Stimulated activated naive CD4-positive, alpha-beta T cell (primary cell): ENCODE measurements around the gene PSMG3.

ENCODE experiments used
- DNase-seq, 6 experiments: peaks; one replicate each; lab custom pipeline; 2025; lab: John Stamatoyannopoulos, UW

PSMG3 gene

DNA sequence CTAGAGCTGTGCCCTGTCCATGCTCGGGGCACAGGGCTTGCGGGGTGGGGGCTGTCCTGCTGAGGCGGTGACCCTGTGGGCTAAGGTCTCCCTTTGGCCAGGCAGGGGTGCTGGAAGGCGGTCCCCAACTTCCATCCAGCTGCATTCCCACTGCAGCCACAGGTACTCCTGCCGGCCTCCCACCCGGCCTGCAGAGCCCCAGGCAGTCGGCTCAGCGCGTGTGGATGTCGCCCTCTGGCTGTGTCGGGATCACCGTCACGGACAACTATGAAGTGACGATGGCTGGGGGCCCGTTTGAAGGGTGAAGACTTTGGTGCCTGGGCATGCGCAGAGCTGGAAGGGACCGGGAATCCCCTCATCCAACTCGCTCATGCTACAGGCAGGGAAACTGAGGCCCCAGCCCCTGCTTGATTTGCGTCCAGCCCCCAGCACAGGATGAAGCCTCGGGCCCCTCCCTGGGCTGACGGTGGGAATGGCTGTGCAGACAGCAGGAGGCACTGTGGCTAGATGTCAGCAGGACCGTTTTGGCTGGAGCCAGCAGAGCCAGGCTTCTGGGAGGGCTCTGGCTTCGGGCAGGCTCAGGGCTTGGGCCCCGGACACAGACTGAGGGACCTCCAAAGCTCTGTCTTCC lies 11.5 kb downstream of the PSMG3 start:
- DNase-seq: no peak

DNA sequence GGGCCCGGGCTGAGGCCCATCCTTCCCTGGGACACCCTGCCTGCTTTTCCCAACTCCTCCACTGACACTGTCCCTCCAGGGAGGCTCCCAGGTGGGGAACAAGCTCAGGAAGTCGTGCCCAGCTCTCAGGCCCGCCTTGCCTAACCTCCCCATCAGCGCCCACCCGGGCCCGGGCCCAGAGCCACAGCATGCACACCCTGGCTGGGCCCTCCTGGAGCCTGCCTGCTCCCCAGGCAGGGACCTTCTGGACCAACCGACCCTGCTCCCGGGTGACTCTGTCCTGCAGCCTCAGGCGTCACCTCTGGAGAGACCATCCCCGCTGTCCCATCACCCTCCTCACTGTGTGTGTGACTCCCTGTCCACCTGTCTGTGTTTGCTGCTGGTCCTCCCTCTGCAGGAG lies 12.1 kb downstream of the PSMG3 start:
- no peak for DNase-seq

DNA sequence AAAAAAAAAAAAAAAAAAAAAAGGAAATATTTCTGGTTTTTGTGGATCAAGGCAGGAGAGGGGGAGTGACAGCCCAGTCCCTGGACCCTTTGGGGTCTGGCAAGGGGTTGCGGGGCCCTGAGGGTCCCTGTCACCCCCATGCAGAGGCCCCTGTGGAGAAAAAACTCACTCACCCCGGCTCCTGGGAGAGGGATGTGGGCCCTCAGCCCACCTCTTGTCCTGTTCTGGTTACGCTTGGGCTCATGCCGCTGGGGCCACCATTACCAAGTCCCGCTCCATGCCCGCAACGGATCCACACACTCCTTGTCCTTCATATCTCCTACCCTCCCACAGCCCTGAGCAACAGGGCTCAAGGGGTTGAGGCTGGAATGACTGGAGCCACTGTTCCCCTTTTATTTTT lies 12.8 kb downstream of the PSMG3 start:
- DNase-seq: no peak

DNA sequence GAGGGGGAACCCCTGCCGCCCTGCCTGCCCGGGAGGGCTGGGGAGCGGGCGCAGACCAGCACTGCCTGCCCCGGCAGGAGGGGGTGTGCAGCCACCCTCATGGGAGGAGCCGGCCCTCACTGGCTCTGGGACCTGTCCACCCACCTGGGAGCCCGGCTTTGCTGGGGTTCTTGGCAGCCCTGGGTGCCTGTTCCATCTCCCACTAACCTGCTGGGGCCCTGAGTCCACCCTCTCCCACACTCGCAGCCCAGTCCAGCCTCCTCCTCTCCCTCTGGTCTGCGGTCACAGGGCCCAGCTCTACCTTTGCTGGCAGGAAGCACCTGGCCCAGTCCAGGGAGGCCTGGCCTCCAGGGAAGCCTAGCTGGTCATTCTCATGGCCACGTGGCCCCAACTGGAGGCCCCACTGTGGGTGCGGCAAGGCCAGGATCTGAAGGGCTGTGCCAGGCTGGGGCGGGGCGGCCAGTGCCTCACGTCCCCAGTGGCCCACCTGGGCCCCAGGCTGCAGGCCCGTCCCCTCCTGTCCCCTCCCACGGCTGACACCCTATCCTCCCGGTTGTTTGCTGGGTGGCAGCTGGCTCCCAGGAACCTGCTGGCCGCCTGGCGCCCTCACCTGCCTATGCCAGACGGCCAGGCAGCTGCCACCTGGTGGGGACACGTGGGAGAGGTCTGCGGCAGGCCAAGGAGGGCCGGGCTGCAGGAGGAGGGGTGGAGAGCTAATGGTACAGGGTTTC lies 13.9 kb downstream of the PSMG3 start, which contains the start of gene TMEM184A:
TSS of gene TMEM184A (minus strand) at position 393 of the 731 bp plus-strand sequence. CDS start 721 bp downstream, outside the sequence.
- DNase-seq: peak; percentile 19 to 55 (median 43)

DNA sequence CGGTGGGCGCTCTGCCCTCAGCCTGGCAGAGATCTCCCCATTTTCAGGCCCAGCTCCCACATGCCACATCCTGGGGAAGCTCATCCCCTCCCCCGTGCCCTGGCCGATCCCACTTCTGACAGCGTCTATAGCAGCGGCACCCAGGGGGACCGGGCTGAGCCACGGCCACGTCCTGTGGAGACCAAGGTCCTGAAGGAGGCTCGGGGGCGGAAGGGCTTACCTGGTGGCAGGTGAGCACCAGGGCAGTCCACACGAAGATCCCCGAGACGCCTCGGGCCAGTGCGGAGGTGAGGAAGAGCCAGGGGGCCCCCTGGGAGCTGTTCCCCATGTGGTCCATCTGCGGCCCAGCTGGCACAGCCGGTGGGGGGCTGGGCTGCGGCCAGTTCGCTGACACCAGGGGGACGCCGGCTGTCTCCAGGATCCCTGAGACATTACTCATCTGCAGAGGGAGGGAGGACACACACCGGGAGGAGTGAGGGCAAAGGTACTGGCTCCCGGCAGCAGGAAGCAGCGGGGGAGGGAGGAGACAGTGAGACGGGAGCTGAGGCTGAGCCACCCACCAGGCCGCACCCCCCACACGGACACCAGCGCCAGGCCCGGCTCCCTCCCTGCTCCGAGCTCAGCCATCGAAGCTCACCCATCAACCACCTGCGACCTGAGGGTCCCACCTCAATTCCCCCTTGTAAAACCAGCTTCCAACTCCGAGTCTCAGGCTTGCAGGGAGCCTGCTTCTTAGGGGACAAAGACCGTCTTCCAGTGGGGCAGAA lies 14.6 kb downstream of the PSMG3 start:
- DNase-seq: no peak

DNA sequence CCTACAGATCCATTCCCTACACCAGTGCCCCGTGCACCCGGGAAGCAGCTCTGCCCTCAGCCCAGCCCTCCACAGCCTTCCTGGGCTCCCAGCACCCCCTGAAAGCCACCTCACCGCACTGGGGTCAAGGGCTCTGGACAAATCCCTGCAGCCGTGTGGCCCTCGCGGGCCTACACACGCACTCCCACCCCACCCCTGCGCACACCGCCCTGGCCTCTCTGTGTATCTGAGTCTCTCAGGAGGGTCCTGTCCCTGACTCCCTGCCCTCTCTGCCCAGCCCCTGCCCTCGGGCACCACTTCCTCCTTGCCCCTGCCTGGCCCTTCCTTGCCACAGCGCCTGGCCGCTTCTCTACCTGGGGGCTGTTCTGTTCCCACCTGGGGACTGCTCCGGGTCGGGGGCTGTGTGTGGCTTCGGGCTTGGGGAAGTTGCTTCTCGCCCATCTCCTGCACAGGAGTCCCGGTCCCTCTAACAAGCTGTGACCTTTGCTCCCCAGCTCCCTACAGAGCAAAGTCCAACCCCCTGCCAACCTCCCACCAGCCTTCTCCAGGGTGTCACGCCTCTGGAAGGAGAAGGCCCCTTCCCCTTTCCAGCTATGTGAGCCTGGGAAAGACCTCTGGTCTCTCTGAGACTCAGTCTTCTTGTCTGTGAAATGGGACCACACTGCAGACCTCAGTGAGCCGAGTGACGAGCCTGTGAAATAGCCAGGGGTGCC lies 15.3 kb downstream of the PSMG3 start:
- no peak for DNase-seq

DNA sequence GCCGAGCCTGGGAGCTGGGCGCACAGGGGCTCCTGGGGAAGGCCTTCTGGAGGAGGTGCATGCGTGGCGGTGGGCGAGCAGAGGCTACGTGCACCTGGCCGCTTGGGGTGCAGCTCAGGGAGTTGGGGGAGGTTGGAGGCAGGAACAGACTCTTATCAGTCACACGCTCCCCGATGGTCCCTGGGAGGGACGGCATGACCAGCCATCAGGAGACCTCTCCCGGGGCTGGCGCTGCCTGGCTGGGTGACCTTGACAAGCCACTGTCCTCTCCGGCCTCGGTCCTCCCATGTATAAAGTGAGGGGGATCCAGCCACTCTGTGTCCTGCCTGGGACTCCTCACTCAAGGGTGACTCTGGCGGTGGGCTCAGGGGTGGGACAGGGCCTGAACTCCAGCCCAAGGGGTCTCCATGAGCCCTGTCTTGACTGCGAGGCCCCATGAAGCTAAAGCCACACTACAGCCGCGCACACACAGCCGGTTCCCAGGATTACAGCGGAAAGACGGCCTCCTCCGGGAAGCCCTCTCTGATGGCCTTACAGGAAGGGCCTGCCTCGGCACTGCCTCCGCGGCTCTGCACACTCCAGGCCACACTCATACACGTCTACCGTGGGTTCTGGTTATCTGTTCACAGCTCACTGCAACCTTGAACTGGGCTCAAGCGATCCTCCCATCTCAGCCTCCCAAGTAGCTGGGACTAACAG lies 16.2 kb downstream of the PSMG3 start:
- no peak for DNase-seq

DNA sequence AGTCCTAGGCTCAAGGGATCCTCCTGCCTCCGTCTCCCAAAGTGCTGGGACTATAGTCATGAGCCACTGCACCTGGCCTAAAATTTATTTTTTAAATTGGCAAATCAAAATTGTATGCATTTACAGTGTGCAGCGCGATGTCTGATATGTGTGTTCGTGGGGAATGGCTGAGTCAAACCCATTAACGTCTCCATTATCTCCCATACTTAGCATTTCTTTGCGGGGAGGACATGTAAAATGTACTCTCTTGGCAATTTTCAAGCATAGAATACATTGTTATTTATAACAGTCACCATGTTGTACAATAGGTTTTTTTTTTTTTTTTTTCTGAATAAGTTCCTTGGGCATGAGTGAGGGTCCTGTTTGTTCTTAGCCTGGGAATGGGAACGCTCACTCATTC lies 17.6 kb downstream of the PSMG3 start:
- no peak for DNase-seq

DNA sequence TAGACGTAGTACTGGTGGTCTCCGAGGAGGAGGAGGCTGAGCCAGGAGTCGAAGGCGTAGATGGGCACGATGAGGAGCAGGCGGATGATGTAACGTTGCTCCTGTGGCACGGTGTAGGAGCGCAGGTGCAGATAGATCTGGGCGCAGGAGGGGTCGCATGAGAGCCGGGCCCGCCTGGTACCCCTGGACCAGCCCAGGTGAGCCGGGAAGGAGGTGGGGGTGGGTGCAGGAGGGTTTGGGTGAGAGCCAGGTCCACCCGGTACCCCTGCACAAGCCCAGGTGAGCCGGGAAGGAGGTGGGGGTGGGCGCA lies 19.0 kb downstream of the PSMG3 start:
- DNase-seq: no peak

DNA sequence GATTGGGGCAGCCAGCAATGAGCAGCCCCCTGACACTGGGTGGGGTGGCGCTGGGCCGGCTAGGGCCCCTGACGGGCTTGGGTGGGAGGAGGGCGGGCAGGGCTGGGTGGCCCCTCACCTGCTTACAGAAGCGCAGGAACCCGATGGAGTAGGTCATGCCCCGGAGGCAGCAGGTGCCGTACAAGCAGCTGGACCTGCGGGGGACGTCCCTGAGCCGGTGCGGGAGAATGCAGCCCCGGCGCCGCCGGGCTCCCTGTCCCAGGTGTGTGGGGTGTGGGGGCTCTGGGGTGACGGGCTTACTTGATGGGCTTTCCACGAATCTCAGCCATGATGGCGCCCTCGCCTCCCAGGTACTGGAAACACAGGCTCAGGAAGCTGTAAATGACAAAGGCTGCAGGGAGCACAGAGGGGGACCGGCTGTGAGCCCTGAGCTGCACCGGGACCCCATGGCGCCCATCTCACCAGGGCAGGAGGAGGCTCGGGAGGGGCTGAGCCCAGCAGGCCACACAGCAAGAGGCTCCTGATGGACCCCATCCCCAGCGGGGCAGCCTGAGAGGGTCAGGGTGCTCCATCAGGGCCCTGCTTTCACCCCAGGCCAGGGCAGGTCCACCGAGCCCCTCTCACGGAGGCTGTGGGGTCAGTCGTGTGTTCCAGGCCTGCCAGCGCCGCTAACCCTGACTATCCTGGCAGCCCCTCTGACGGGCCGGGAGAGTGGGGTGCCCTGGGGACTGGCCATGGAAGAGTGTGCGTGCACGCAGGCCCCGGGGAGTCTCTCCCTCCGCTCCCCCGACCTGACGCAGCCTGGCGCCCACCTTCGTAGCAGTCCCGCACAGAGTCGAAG lies 19.6 kb downstream of the PSMG3 start:
- DNase-seq: no peak

DNA sequence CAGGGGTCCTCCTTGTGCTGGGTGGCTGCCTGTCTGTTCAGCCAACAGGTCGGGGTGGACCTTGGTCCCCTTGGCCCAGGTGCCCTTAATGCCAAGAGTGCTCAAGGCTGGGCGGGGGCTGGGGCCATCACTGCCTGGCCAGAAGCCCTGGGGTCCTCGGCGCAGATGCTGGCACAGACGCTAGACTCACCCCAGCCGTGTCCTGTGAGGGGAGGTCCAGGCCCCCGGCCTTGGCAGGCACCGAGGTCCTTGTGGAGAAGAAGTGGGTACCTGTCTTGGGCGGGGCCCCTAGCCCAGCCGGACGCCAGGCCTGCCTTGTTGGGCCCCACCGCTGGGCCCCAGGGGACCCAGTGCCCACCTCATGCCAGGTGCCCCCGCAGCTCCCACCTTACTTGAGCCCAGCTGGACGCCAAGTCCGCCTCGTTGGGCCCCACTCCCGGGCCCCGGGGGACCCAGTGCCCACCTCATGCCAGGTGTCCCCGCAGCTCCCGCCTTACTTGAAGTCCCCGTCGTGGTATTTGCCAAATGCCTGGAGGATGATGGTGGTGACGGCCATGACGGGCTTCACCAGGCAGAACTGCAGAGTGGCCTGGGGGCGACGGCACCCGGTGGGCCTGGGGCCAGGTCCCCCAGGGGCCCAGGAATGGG lies 20.4 kb downstream of the PSMG3 start:
- DNase-seq: no peak

DNA sequence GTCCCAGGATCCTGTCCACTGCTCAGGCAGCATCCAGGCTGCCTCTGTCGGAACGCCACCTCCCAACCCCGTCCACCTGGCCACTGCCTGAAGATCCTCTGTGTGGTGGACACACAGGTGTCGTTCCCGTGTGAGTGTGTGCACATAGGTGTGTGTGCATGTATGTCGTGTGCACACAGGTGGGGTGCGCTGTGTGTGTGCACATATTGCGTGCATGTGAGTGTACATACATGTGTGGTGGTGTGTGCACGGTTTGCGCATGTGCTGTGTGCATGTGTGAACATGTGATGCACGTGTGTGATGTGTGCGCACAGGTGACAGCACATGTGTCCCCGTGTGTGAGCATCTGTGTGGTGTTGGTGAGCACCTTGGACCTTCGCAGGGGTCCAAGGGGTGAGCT lies 20.9 kb downstream of the PSMG3 start:
- DNase-seq: no peak

DNA sequence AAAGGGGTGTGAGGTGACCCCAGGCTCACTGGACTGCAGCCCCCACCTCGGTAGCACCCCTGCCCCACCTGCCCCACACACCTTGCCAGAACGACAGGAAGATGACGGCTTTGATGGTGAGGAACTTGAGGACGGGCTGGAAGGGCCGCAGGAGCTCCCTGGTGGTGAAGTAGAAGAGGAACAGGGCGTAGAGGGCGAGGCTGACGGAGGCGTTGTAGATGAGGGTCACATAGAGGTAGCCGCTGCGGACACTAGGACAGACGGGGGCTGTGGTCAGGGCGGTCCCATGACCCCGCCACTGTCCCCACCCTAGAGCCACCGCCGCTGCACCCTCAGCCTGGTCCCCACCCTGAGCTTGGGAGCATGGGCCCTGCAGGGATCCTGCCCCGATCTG lies 21.4 kb downstream of the PSMG3 start:
- peak in 2 of 6 experiments; percentile 25 to 28 for DNase-seq

DNA sequence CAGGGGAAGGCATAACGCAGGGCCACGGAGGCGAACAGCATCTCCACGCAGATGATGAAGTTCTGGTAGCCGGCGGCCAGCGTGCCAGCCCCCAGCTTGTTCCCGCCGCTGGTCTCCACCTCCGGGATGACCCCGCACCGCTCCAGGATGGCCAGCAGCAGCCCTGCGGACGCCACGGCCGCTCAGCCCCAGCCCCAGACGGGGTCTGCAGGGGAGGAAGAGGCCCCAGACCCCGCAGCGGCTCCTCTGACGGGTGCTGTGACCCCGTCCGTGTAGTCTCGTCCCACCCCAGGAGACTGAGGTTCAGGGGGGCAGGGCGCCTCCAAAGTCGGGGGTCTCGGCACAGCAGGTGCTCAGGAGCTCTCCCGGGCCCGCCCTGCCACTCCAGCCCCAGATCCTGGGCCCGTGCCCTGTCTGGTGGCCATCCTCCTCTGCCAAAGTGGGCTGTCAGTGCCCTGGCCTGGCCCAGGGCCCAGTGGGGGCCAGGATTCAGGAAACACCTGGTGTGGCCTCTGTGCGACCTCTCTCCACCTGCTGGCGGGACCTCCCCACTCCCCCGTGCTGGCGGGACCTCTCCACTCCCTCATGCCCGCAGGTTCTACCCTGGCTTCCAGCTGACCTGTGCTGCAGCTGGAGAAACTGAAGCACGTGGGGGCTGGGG lies 21.9 kb downstream of the PSMG3 start:
- DNase-seq: no peak

DNA sequence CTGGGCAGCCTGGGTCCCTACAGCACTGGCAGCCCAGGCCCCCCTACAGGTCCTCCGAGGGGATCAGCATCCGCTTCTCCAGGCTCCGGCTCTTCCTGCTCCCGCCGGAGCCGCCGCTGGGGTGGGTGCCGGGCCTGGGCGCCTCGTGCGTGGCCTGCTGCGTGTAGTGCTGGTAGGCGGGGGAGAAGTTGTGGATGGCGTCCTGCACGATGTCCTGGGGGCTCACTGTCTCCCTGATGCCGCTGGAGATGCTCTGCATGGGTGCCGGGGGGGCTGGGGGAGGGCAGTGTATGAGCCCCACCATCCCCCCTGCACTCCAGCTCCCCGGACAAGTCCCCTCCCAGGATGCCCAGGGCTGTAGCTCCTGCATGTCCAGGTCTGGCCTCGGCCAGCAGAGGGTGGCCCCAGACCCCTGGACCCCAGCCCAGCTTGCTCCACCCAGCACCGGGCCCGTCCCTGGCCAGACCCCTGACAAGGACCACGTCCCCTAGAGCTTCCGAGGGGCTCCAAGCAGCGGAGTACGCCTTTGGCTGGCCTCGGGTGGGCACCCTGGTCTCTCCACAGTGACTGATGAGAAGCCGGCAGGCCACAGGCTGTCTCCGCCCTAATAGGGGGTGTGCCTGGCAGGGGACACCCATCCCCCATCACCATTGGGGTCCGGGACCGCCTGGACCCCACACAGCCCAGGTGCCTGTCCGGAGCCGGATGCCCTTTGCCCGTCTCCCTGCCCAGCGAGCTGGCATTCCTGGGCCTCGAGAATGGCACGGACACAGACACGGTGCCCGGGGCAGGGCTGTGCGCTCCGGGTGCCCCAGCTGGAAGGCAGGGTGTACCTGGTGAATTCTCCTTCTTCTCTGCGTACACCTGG lies 22.7 kb downstream of the PSMG3 start:
- no peak for DNase-seq

DNA sequence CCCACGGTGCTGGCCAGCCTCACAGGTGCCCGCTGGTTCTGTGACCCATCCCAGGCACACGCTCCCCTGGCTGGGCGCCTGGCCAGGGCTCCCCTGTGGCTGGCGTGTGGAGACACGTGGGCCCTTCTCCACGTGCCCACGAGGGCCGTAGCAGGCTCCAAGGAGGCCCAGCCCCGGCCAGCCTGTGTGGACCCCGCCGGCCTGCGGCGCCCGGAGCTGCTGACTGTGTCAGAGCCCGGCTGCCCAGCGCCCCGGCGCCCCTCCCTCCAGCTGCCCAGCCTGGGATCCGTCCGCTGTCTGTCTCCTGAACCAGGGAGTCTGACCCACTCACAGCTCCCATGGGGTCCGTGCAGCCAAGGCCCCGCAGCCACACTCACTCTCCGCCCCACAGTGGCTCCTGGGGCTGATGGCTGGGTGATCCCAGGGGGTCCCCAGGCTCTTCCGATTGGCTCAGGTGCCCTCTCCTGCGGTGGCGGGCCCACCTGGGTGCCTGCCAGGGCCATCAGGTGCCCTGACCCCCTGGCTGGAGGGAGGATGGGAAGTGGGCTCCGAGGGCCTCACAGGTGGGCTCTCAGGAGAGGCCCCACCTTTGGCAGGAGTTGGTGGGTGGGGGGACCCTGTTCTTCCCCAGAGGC lies 23.4 kb downstream of the PSMG3 start:
- DNase-seq: no peak

DNA sequence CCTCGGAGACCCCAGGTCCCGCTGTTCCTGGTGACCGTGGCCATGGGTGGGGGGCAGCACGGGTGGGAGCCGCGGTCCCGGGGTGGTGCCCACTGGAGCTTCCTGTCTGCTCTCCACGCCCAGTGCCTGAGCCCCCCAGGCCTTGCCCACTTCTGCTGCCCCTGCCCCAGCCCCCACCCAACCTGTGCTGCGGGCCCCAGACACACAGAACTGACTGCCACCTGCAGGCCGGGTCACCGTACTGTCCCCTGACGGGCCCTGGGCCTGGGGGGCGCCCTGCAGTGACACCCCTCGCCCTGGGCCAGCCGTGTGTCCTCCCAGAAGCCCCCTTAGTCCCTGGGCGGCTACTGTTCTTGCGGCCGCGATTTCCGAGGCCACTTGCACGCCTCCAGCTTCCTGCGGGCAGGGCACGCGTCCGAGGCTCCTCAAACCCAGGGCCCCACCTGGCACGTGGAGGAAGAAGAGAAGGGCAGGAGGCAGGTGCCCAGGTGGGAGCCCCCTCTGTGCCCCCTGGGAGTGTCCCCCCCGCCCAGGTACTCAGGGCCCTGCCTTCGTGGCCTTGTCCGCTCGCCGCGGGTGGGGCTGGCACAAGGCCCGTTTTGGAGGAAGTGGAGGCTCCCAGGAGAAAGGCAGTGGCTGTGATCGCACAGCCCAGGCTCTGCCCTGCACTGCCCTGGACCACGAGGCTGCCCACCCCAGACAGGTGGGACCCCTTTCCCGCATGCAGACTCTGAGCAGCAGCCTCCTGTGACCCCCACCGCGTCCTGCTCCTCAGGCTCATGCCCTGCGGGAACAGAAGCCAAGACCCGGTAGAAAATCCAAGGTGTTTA lies 24.2 kb downstream of the PSMG3 start:
- DNase-seq: no peak
